IPS-18a (cell line): ENCODE results near the gene TCF7.
"Not testable (repeated sequence)": the region's sequence is repeated elsewhere in the genome, so short reads cannot be mapped to it uniquely, and the experiment has no call there.

Source experiments
- H3K27ac ChIP-seq: one replicate; pipeline ENCODE4 v1.5.1; 2013; ENCODE audit warnings: low read length
- H3K27me3 ChIP-seq: one replicate; pipeline ENCODE4 v1.6.1; 2013; ENCODE audit warnings: mild to moderate bottlenecking, low read length; ENCODE audit not compliant: control insufficient read depth, insufficient read depth
- H3K36me3 ChIP-seq: one replicate; pipeline ENCODE4 v1.6.1; 2013; ENCODE audit warnings: low read depth, low read length; ENCODE audit not compliant: control insufficient read depth
- H3K4me1 ChIP-seq: one replicate; pipeline ENCODE4 v1.6.1; 2013; ENCODE audit warnings: low read depth, low read length; ENCODE audit not compliant: control insufficient read depth
- H3K4me3 ChIP-seq: one replicate; pipeline ENCODE4 v1.5.1; 2013; ENCODE audit warnings: low read length
- H3K9ac ChIP-seq: one replicate; pipeline ENCODE4 v1.6.1; 2013; ENCODE audit warnings: mild to moderate bottlenecking, low read length, moderate library complexity
- H3K9me3 ChIP-seq: one replicate; pipeline ENCODE4 v1.6.1; 2013; ENCODE audit warnings: low read depth, low read length; ENCODE audit not compliant: control insufficient read depth

Gene TCF7

GRCh38 chr5:134145041-134145757 is 30.7 kb downstream of the TCF7 start:
- peaks cover 45% of the 10 kb centered on the region for H3K36me3 ChIP-seq
- H3K27ac ChIP-seq: no peak overlapping the region
- H3K27me3 ChIP-seq: no peaks in the 10 kb centered on the region
- no peak overlapping the region for H3K4me3 ChIP-seq
- no peaks in the 10 kb centered on the region for H3K4me1 ChIP-seq
- H3K9me3 ChIP-seq: no peaks in the 10 kb centered on the region
- no peak overlapping the region for H3K9ac ChIP-seq

GRCh38 chr5:134145779-134146581 is 31.5 kb downstream of the TCF7 start:
- H3K4me1 ChIP-seq: no peaks in the 10 kb centered on the region
- H3K4me3 ChIP-seq: no peak overlapping the region
- H3K27ac ChIP-seq: no peak overlapping the region
- no peaks in the 10 kb centered on the region for H3K27me3 ChIP-seq
- H3K9me3 ChIP-seq: no peaks in the 10 kb centered on the region
- peaks cover 53% of the 10 kb centered on the region for H3K36me3 ChIP-seq
- H3K9ac ChIP-seq: no peak overlapping the region

GRCh38 chr5:134146651-134147518 is 32.4 kb downstream of the TCF7 start:
- Histone ChIP-seq H3K4me1 (no peaks in the 10 kb centered on the region), H3K4me3 (no peak overlapping the region), H3K36me3 (peaks cover 60% of the 10 kb centered on the region), H3K27me3 (no peaks in the 10 kb centered on the region), H3K27ac (no peak overlapping the region), H3K9me3 (no peaks in the 10 kb centered on the region), H3K9ac (no peak overlapping the region)

GRCh38 chr5:134148316-134148715 is 33.8 kb downstream of the TCF7 start:
- no peak overlapping the region for H3K27ac ChIP-seq
- H3K4me1 ChIP-seq: no peaks in the 10 kb centered on the region
- no peaks in the 10 kb centered on the region for H3K27me3 ChIP-seq
- no peaks in the 10 kb centered on the region for H3K9me3 ChIP-seq
- H3K4me3 ChIP-seq: no peak overlapping the region
- no peak overlapping the region for H3K9ac ChIP-seq
- H3K36me3 ChIP-seq: peaks cover 63% of the 10 kb centered on the region

- Histone ChIP-seq H3K9ac (no peak overlapping the region), H3K36me3 (peaks cover 62% of the 10 kb centered on the region), H3K9me3 (no peaks in the 10 kb centered on the region), H3K4me1 (no peaks in the 10 kb centered on the region), H3K27ac (no peak overlapping the region), H3K27me3 (no peaks in the 10 kb centered on the region), H3K4me3 (no peak overlapping the region)
Observed at GRCh38 chr5:134148986-134149539, 34.6 kb downstream of the TCF7 start.

DNA sequence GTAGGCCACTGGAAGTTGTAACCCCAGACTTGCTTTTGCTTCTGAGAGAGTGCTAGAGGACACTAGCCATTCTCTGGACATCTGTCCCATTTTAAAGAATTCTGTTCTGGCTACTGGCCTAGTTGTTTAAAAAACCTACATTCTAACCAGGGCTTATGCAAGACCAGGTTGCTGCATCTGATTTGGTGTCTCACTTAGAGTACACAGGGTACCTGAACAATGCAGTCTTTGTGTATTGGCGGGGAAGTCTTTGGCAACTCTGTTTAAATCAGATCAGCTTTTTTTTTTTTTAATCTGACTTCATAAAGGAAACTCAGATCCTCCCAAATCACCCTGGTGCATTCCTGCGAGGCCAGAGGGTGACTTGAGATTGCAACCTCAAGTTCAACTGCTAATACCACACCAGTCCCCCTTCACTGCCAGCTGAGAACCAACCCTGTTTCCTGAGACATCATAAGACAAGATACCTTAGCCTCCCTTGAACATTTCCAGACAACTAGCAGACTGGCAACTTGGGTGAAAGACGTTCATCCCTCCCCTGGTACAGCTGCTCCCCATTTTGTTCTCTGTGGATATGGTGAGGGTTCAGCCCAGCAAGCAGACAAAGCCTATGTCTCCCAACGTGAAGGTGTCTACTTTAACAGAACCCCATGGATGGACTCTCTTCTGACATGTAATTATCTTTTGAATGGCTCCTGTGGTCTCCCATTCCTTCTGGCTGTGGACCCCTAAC is 35.3 kb downstream of the TCF7 start:
- no peaks in the 10 kb centered on the region for H3K27me3 ChIP-seq
- H3K9me3 ChIP-seq: no peaks in the 10 kb centered on the region
- no peak overlapping the region for H3K4me3 ChIP-seq
- no peak overlapping the region for H3K9ac ChIP-seq
- H3K27ac ChIP-seq: no peak overlapping the region
- peaks cover 60% of the 10 kb centered on the region for H3K36me3 ChIP-seq
- H3K4me1 ChIP-seq: no peaks in the 10 kb centered on the region

GRCh38 chr5:134151723-134152122 is 37.2 kb downstream of the TCF7 start:
- H3K36me3 ChIP-seq: peaks cover 70% of the 10 kb centered on the region
- H3K27me3 ChIP-seq: no peaks in the 10 kb centered on the region
- H3K4me3 ChIP-seq: no peak overlapping the region
- no peak overlapping the region for H3K9ac ChIP-seq
- no peaks in the 10 kb centered on the region for H3K4me1 ChIP-seq
- no peak overlapping the region for H3K27ac ChIP-seq
- H3K9me3 ChIP-seq: no peaks in the 10 kb centered on the region

GRCh38 chr5:134152173-134152832 is 37.8 kb downstream of the TCF7 start:
- not testable (repeated sequence) for H3K9me3 ChIP-seq, H3K4me1 ChIP-seq, H3K9ac ChIP-seq, H3K27ac ChIP-seq, H3K27me3 ChIP-seq, H3K4me3 ChIP-seq
- peaks cover 70% of the 10 kb centered on the region for H3K36me3 ChIP-seq

DNA sequence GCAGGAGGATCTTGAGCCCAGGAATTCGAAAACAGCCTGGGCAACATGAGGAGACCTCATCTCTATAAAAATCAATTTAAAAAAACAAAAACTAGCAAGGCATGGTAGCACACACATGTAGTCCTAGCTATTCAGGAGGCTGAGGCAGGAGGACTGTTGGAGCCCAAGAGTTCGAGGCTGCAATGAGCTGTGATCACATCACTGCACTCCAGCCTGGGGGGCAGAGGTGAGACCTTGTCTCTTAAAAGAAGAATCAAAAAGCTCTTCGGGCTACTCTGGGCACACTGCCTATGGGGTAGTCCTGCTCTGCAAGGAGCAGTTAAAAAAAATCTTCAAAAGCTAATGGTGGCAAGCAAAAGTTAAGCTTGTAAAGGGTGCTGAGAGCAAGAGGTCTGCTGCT is 38.8 kb downstream of the TCF7 start:
- Histone ChIP-seq H3K27me3 (no peaks in the 10 kb centered on the region), H3K27ac (no peak overlapping the region), H3K9me3 (no peaks in the 10 kb centered on the region), H3K9ac (no peak overlapping the region), H3K36me3 (peaks cover 79% of the 10 kb centered on the region), H3K4me3 (no peak overlapping the region), H3K4me1 (no peaks in the 10 kb centered on the region)

DNA sequence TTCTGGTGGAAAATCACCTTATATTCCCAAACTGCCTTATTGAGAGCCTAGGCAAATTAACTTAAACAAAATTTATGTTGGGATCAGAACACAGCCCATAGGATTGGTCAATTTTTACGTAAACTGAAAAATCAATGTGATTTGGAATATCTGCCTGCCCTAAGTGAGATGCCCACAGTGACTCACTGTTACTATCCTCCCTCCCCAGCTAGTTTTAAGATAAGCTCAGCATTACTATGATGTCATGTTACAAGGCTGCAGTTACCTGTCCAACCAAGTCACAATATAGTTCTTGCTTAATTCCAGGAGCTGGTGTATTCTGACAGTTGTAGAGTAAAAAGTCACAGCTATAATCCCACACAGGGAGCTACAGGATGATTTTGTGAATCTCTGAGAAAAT is 39.2 kb downstream of the TCF7 start:
- H3K27ac ChIP-seq: no peak overlapping the region
- H3K4me3 ChIP-seq: no peak overlapping the region
- peaks cover 83% of the 10 kb centered on the region for H3K36me3 ChIP-seq
- no peaks in the 10 kb centered on the region for H3K9me3 ChIP-seq
- H3K27me3 ChIP-seq: no peaks in the 10 kb centered on the region
- no peak overlapping the region for H3K9ac ChIP-seq
- H3K4me1 ChIP-seq: no peaks in the 10 kb centered on the region
